Measurements from ENCODE around the gene SH3BP5L.

Gene SH3BP5L

GRCh38 chr1:248811514-248812490 lies 13.9 kb downstream of the SH3BP5L start:
- TF ChIP-seq, protein P1, sequence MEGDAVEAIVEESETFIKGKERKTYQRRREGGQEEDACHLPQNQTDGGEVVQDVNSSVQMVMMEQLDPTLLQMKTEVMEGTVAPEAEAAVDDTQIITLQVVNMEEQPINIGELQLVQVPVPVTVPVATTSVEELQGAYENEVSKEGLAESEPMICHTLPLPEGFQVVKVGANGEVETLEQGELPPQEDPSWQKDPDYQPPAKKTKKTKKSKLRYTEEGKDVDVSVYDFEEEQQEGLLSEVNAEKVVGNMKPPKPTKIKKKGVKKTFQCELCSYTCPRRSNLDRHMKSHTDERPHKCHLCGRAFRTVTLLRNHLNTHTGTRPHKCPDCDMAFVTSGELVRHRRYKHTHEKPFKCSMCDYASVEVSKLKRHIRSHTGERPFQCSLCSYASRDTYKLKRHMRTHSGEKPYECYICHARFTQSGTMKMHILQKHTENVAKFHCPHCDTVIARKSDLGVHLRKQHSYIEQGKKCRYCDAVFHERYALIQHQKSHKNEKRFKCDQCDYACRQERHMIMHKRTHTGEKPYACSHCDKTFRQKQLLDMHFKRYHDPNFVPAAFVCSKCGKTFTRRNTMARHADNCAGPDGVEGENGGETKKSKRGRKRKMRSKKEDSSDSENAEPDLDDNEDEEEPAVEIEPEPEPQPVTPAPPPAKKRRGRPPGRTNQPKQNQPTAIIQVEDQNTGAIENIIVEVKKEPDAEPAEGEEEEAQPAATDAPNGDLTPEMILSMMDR (IDR thresholded peaks at IDR 0.05; ENCODE audit: low read depth, low read length, missing control alignments): no peak
- in situ Hi-C loops (cut with HindIII; ENCODE audit: low sequenced_read_pairs): no loop called here
- H3K4me3 ChIP-seq (ENCODE audit: low read depth, low read length): no peak overlapping the region
- DNase-seq (ENCODE audit: low read depth): no peak

- DNase-seq (ENCODE audit: low read depth): no peak
- TF ChIP-seq, protein P1 (IDR thresholded peaks at IDR 0.05; ENCODE audit: low read depth, low read length, missing control alignments): no peak
- in situ Hi-C loops (cut with HindIII; ENCODE audit: low sequenced_read_pairs): no loop called here
- no peak overlapping the region for H3K4me3 ChIP-seq (ENCODE audit: low read depth, low read length)
Observed at GRCh38 chr1:248810727-248811513, 14.8 kb downstream of the SH3BP5L start.

DNA sequence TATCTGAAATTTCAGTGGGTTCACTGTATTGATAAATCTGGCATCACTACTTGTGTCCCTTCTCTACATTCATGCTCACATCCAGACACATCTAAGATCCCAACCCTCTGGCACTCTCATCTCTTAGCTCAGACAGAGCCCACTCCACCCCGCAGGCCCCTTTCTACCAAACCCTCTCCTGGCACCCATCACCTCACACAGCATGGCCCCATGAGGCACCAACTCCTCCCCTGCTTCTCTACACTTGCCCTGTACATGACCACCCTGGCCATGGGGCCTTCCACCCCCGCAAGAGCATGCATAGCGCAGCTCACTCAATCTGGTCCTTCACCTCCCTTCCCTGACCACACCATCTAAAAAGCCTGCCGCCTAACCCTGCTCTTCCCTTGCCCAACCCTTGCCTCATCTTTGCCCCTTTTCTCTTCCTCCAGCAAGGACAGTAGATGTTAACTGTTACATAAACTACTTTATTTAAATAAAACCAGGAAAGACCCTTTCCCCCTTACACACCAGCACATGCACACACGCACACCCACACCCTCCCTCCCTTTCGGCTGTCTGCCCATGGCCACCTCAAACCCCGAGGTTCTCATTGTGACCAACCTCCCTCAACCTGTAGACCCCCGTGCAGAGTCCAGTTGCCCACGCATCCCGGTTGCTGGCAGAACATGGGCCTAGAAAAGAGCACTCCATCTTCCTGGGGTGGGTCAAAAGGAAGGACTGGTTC lies 15.6 kb downstream of the SH3BP5L start:
- TF ChIP-seq, protein P1 (IDR thresholded peaks at IDR 0.05; ENCODE audit: low read depth, low read length, missing control alignments): no peak
- H3K4me3 ChIP-seq (ENCODE audit: low read depth, low read length): no peak overlapping the region
- in situ Hi-C loops (cut with HindIII; ENCODE audit: low sequenced_read_pairs): no loop called here
- no peak for DNase-seq (ENCODE audit: low read depth)

- TF ChIP-seq, protein P1 (IDR thresholded peaks at IDR 0.05; ENCODE audit: low read depth, low read length, missing control alignments): no peak
- in situ Hi-C loops (cut with HindIII; ENCODE audit: low sequenced_read_pairs): no loop called here
- no peak overlapping the region for H3K4me3 ChIP-seq (ENCODE audit: low read depth, low read length)
- DNase-seq (ENCODE audit: low read depth): no peak
Observed at GRCh38 chr1:248808876-248809275, 16.8 kb downstream of the SH3BP5L start.

DNA sequence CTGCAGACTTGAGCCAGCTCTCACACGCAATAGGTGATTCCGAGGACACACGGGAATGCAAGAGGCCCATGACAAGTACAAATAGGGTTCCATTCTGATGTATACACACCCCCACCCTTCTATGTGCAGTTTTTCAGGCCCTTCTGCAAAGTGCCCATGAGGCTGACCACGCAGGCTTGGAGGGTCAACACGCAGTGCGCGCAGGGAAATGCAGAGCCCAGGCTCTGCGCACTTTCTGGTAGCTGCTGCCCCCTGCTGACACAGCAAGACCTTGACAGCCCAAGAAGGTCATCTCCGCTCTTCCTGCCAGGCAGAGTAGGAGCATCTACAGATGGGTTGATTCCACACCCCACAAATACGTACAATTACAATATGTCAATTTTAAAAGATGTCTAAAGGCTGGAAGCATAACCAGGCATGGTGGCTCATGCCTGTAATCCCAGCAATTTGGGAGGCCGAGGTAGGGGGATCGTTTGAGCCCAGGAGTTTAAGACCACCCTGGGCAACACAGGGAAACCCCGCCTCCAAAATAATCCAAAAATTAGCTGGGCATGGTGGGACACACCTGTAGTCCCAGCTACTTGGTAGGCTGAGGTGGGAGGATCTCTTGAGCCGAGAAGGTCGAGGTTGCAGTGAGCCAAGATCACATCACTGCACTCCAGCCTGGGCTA lies 18.5 kb downstream of the SH3BP5L start:
- no peak for DNase-seq (ENCODE audit: low read depth)
- no peak overlapping the region for H3K4me3 ChIP-seq (ENCODE audit: low read depth, low read length)
- TF ChIP-seq, protein P1 (IDR thresholded peaks at IDR 0.05; ENCODE audit: low read depth, low read length, missing control alignments): peak; percentile 64
- in situ Hi-C loops (cut with HindIII; ENCODE audit: low sequenced_read_pairs): no loop called here
